ENCODE data around the gene MAST4. TPM values are rescaled to one million over a fixed set of nuclear protein-coding genes. Genes with fewer than 3 reads are reported as not detected.
"Not testable (repeated sequence)": the region's sequence is repeated elsewhere in the genome, so short reads cannot be mapped to it uniquely, and the experiment has no call there.

Gene MAST4
- total RNA-seq, 1 donor from 2014 or later: 0.99 TPM

GRCh38 chr5:66820630-66821207, 224.5 kb downstream of the MAST4 start:
- H3K9ac ChIP-seq: no peak overlapping the region
- no peak for TF ChIP-seq CTCF (IDR thresholded peaks at IDR 0.05)
- Mint-ChIP-seq H3K4me1 (no peaks in the 10 kb centered on the region), H3K27ac (no peak overlapping the region), H3K4me3 (no peak overlapping the region), H3K9me3 (no peaks in the 10 kb centered on the region), H3K36me3 (no peaks in the 10 kb centered on the region), H3K27me3 (ENCODE audit: insufficient read depth, low read depth) (no peaks in the 10 kb centered on the region)
- H3K4me2 ChIP-seq: no peak overlapping the region
- no peaks in the 10 kb centered on the region for H3K36me3 ChIP-seq
- no peaks in the 10 kb centered on the region for H3K79me2 ChIP-seq (ENCODE audit: low read depth)
- no peak for DNase-seq (ENCODE audit: low spot score)
- H3F3A ChIP-seq (ENCODE audit: low read depth): no peaks in the 10 kb centered on the region
- H3K4me3 ChIP-seq: no peak overlapping the region
- no peak overlapping the region for H2AFZ ChIP-seq (replicated peaks)
- no peaks in the 10 kb centered on the region for H3K9me3 ChIP-seq (ENCODE audit: low read depth)
- H3K27me3 ChIP-seq: no peaks in the 10 kb centered on the region
- H3K27ac ChIP-seq: no peak overlapping the region
- no peaks in the 10 kb centered on the region for H4K20me1 ChIP-seq (ENCODE audit: low read depth)
- H3K4me1 ChIP-seq: no peaks in the 10 kb centered on the region

GRCh38 chr5:66821688-66822429, 225.7 kb downstream of the MAST4 start:
- Mint-ChIP-seq H3K4me1 (peaks cover 3% of the 10 kb centered on the region), H3K36me3 (no peaks in the 10 kb centered on the region), H3K27me3 (ENCODE audit: insufficient read depth, low read depth) (peaks cover 2% of the 10 kb centered on the region), H3K4me3 (no peak overlapping the region), H3K9me3 (no peaks in the 10 kb centered on the region), H3K27ac (no peak overlapping the region)
- H4K20me1 ChIP-seq (ENCODE audit: low read depth): no peaks in the 10 kb centered on the region
- no peak overlapping the region for H2AFZ ChIP-seq (replicated peaks)
- TF ChIP-seq CTCF (IDR thresholded peaks at IDR 0.05) (no peak), EZH2 (IDR thresholded peaks at IDR 0.05) (no peak), EZH2phosphoT487 (IDR thresholded peaks at IDR 0.05) (no peak)
- no peaks in the 10 kb centered on the region for H3K36me3 ChIP-seq
- peaks cover 7% of the 10 kb centered on the region for H3K4me1 ChIP-seq
- no peak overlapping the region for H3K9ac ChIP-seq
- H3F3A ChIP-seq (ENCODE audit: low read depth): peaks cover 7% of the 10 kb centered on the region
- H3K4me2 ChIP-seq: no peak overlapping the region
- no peaks in the 10 kb centered on the region for H3K79me2 ChIP-seq (ENCODE audit: low read depth)
- H3K27me3 ChIP-seq: no peaks in the 10 kb centered on the region
- DNase-seq (ENCODE audit: low spot score): no peak
- no peak overlapping the region for H3K4me3 ChIP-seq
- no peak overlapping the region for H3K27ac ChIP-seq
- H3K9me3 ChIP-seq (ENCODE audit: low read depth): no peaks in the 10 kb centered on the region

GRCh38 chr5:66822906-66823305, 226.7 kb downstream of the MAST4 start:
- not testable (repeated sequence) for H3K9ac ChIP-seq; H3K4me3 ChIP-seq; H3K27ac Mint-ChIP-seq; H3K9me3 ChIP-seq (ENCODE audit: low read depth); H3K36me3 Mint-ChIP-seq; H3K79me2 ChIP-seq (ENCODE audit: low read depth); H3K4me3 Mint-ChIP-seq; H3K4me1 Mint-ChIP-seq; DNase-seq (ENCODE audit: low spot score); H3K27me3 ChIP-seq; H2AFZ ChIP-seq (replicated peaks); H3K9me3 Mint-ChIP-seq; H3K27ac ChIP-seq; H3K36me3 ChIP-seq; H4K20me1 ChIP-seq (ENCODE audit: low read depth); H3K4me2 ChIP-seq; H3K27me3 Mint-ChIP-seq (ENCODE audit: insufficient read depth, low read depth)
- Histone ChIP-seq H3F3A (ENCODE audit: low read depth) (peaks cover 18% of the 10 kb centered on the region), H3K4me1 (peaks cover 17% of the 10 kb centered on the region)

GRCh38 chr5:66824476-66824875, 228.3 kb downstream of the MAST4 start:
- Histone ChIP-seq H3K36me3 (no peaks in the 10 kb centered on the region), H2AFZ (replicated peaks) (no peak overlapping the region), H3K9ac (no peak overlapping the region), H3K79me2 (ENCODE audit: low read depth) (no peaks in the 10 kb centered on the region), H3K4me3 (no peak overlapping the region), H3K27me3 (no peaks in the 10 kb centered on the region), H3K4me2 (no peak overlapping the region), H3F3A (ENCODE audit: low read depth) (peaks cover 34% of the 10 kb centered on the region), H4K20me1 (ENCODE audit: low read depth) (no peaks in the 10 kb centered on the region), H3K27ac (no peak overlapping the region), H3K9me3 (ENCODE audit: low read depth) (no peaks in the 10 kb centered on the region), H3K4me1 (peaks cover 30% of the 10 kb centered on the region)
- H3K4me3 Mint-ChIP-seq: no peak overlapping the region
- H3K27ac Mint-ChIP-seq: no peak overlapping the region
- DNase-seq (ENCODE audit: low spot score): no peak
- H3K36me3 Mint-ChIP-seq: no peaks in the 10 kb centered on the region
- TF ChIP-seq CTCF (IDR thresholded peaks at IDR 0.05): no peak
- H3K27me3 Mint-ChIP-seq (ENCODE audit: insufficient read depth, low read depth): peaks cover 9% of the 10 kb centered on the region
- peaks cover 23% of the 10 kb centered on the region for H3K4me1 Mint-ChIP-seq
- no peaks in the 10 kb centered on the region for H3K9me3 Mint-ChIP-seq

Data from neural progenitor cell (in vitro differentiated cells).